ENCODE data around the gene RAVER1. TPM values are rescaled to one million over a fixed set of nuclear protein-coding genes. Genes with fewer than 3 reads are reported as not detected.

Gene RAVER1
- total and polyA plus RNA-seq, 2 of the 13 experiments (the other 11 are each of a cell fraction or from before 2014, with no cell fraction given), result 3.6 to 7.9 TPM

- TF ChIP-seq ZNF317 (CRISPR knock-in tag; IDR thresholded peaks at IDR 0.05) (0 out of 2 replicates have a peak, but pooled peaks have one; percentile 21), ZNF784 (CRISPR knock-in tag; IDR thresholded peaks at IDR 0.05; ENCODE audit: borderline replicate concordance) (peak; percentile 27; the same call in 1 of the 2 replicates), ARID3A (IDR thresholded peaks at IDR 0.05; ENCODE audit: low read depth, low read length) (no peak), ZBTB49 (CRISPR knock-in tag; IDR thresholded peaks at IDR 0.05; ENCODE audit: borderline replicate concordance) (no peak), SNAPC5 (CRISPR knock-in tag; IDR thresholded peaks at IDR 0.05; ENCODE audit: borderline replicate concordance) (no peak), CREB3 (CRISPR knock-in tag; IDR thresholded peaks at IDR 0.05) (no peak), ZNF564 (CRISPR knock-in tag; IDR thresholded peaks at IDR 0.05) (peak; percentile 64; the same call in 1 of the 2 replicates), SRF (IDR thresholded peaks at IDR 0.05; ENCODE audit: low read depth, low read length) (no peak), ZFP37 (CRISPR knock-in tag; IDR thresholded peaks at IDR 0.05; ENCODE audit: borderline replicate concordance) (no peak), FLYWCH1 (CRISPR knock-in tag; IDR thresholded peaks at IDR 0.05) (no peak), ZMYM2 (CRISPR knock-in tag; IDR thresholded peaks at IDR 0.05) (no peak), ZNF17 (CRISPR knock-in tag; IDR thresholded peaks at IDR 0.05) (no peak), LRRFIP1 (CRISPR knock-in tag; conservative IDR thresholded peaks at IDR 0.05) (no peak), PRDM4 (CRISPR knock-in tag; IDR thresholded peaks at IDR 0.05; ENCODE audit: borderline replicate concordance) (no peak), ZFYVE20 (CRISPR knock-in tag; IDR thresholded peaks at IDR 0.05; ENCODE audit: borderline replicate concordance, low read depth) (no peak), ZNF724P (CRISPR knock-in tag; IDR thresholded peaks at IDR 0.05; ENCODE audit: borderline replicate concordance) (no peak; the same call in 1 of the 2 replicates)
Observed at GRCh38 chr19:10332965-10333757, at the start of gene RAVER1 (continued).

Data from HepG2 (cell line).